DND-41 (cell line): ENCODE data around the gene GNAZ.

ENCODE experiments used
- ATAC-seq: fragments of 200-7000 bp; cut with Tn5 transposase; 3 replicates; pipeline ENCODE4 v1.9.1; 2021; ENCODE audit warnings: low read depth; ENCODE audit not compliant: insufficient read depth
- DNase-seq: peaks from one replicate; pipeline ENCODE4 v3.0.0-alpha.2; 2020
- H2AFZ ChIP-seq: 2 replicates; pipeline ENCODE4 v1.6.0; 2012; ENCODE audit warnings: low read depth, low read length
- H3K27ac ChIP-seq: 2 replicates; pipeline ENCODE4 v1.5.1; 2012; ENCODE audit warnings: low read length, inconsistent platforms
- H3K27me3 ChIP-seq: fragments of 200-600 bp; sonication (generic); 2 replicates; pipeline ENCODE4 v1.6.0; 2012; ENCODE audit warnings: low read length, mild to moderate bottlenecking, inconsistent platforms; ENCODE audit not compliant: insufficient read depth, poor library complexity
- H3K36me3 ChIP-seq: 2 replicates; pipeline ENCODE4 v1.5.1; 2012; ENCODE audit warnings: low read length, inconsistent platforms; ENCODE audit not compliant: insufficient read depth
- H3K4me1 ChIP-seq: 2 replicates; pipeline ENCODE4 v1.5.1; 2012; ENCODE audit warnings: mild to moderate bottlenecking, low read length; ENCODE audit not compliant: insufficient read depth
- H3K4me2 ChIP-seq: 2 replicates; pipeline ENCODE4 v1.6.0; 2012; ENCODE audit warnings: mild to moderate bottlenecking, moderate library complexity, low read length, inconsistent platforms; ENCODE audit not compliant: insufficient read depth
- H3K4me3 ChIP-seq, 2 experiments: fragments of 200-600 bp in 1 of 2; shearing (Covaris generic) in 1 of 2; 2 replicates each; pipeline ENCODE4 v1.5.1; 2012 to 2016; ENCODE audit warnings: inconsistent platforms in 2 of 2, low read length in 2 of 2, mild to moderate bottlenecking in 2 of 2, low read depth in 1 of 2, moderate library complexity in 1 of 2
- H3K79me2 ChIP-seq: 2 replicates; pipeline ENCODE4 v1.6.0; 2012; ENCODE audit warnings: low read length, inconsistent platforms; ENCODE audit not compliant: insufficient read depth
- H3K9ac ChIP-seq: 2 replicates; pipeline ENCODE4 v1.6.0; 2012; ENCODE audit warnings: low read depth, mild to moderate bottlenecking, inconsistent platforms, low read length, moderate library complexity
- H3K9me3 ChIP-seq: 2 replicates; pipeline ENCODE4 v1.5.1; 2012; ENCODE audit warnings: low read length, moderate library complexity, mild to moderate bottlenecking, inconsistent platforms; ENCODE audit not compliant: insufficient read depth, severe bottlenecking
- H4K20me1 ChIP-seq: 2 replicates; pipeline ENCODE4 v1.6.0; 2012; ENCODE audit warnings: low read length; ENCODE audit not compliant: insufficient read depth
- EZH2 ChIP-seq: IDR thresholded peaks from 3 replicates; pipeline ENCODE4 v1.6.1; 2012; ENCODE audit warnings: borderline replicate concordance, low read depth, mild to moderate bottlenecking, moderate library complexity, low read length, inconsistent platforms; ENCODE audit not compliant: severe bottlenecking
- TF ChIP-seq, protein P1 (sequence below): IDR thresholded peaks from 2 replicates; pipeline ENCODE4 v1.5.1; 2012; ENCODE audit warnings: borderline replicate concordance, low read length, moderate library complexity, mild to moderate bottlenecking; ENCODE audit not compliant: poor library complexity, severe bottlenecking; ENCODE audit errors: extremely low read depth

Gene GNAZ

DNA sequence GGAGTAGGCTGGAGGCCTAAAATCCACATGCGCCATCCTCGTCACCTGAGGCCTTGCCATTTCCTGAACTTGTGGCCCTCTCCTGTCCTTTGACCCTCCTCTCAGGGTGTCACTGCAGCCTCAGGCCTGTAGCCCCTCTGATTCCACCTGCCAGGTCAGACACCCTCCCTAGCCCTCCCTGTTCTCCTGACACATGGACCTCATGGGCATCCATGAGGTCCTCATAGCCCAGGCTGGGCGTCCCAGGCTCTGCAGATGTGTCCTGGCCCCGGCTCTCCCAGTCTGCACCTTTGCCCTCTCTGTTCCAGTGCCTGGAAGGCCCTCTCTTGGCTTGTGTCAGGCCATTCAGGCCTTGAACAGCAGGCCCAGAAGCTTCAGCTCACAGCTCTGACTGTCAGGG, 90.7 kb downstream of the GNAZ start:
- ATAC-seq, result no peak
- Histone ChIP-seq H4K20me1 (no peaks in the 10 kb centered on the region), H3K79me2 (no peaks in the 10 kb centered on the region), H3K27ac (no peak overlapping the region), H3K4me2 (no peak overlapping the region), H2AFZ (no peak overlapping the region), H3K4me3 (no peak overlapping the region), H3K9me3 (no peaks in the 10 kb centered on the region), H3K4me1 (no peaks in the 10 kb centered on the region), H3K36me3 (no peaks in the 10 kb centered on the region), H3K27me3 (no peaks in the 10 kb centered on the region), H3K9ac (no peak overlapping the region)
- TF ChIP-seq, protein P1, sequence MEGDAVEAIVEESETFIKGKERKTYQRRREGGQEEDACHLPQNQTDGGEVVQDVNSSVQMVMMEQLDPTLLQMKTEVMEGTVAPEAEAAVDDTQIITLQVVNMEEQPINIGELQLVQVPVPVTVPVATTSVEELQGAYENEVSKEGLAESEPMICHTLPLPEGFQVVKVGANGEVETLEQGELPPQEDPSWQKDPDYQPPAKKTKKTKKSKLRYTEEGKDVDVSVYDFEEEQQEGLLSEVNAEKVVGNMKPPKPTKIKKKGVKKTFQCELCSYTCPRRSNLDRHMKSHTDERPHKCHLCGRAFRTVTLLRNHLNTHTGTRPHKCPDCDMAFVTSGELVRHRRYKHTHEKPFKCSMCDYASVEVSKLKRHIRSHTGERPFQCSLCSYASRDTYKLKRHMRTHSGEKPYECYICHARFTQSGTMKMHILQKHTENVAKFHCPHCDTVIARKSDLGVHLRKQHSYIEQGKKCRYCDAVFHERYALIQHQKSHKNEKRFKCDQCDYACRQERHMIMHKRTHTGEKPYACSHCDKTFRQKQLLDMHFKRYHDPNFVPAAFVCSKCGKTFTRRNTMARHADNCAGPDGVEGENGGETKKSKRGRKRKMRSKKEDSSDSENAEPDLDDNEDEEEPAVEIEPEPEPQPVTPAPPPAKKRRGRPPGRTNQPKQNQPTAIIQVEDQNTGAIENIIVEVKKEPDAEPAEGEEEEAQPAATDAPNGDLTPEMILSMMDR, result no peak
- no peak for TF ChIP-seq EZH2
- no peak for DNase-seq

DNA sequence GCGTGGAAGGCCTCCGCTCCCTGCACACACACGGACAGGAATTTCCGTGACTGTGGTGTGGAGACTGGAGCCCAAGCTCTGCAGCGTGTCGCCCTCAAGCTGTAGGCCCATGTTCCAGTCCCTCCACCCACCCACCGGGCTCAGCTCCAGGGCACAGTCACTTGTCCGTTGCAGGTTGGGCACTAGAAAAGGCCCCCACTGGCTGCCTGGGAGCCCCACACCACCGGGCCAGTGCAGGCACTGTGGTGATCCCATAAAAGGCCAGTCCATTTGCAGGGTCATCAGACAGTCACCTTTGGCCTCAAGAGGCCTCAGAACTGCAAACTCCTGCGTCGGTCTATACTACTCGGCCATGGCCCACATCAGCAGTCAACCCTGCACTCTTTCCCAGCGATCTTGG, 91.3 kb downstream of the GNAZ start:
- Histone ChIP-seq H3K4me2 (no peak overlapping the region), H3K27ac (no peak overlapping the region), H2AFZ (no peak overlapping the region), H3K9ac (no peak overlapping the region), H3K36me3 (no peaks in the 10 kb centered on the region), H3K79me2 (no peaks in the 10 kb centered on the region), H3K9me3 (no peaks in the 10 kb centered on the region), H3K27me3 (no peaks in the 10 kb centered on the region), H3K4me3 (no peak overlapping the region), H4K20me1 (peaks cover 1% of the 10 kb centered on the region; the same call in 1 of the 2 replicates), H3K4me1 (no peaks in the 10 kb centered on the region)
- no peak for TF ChIP-seq EZH2
- TF ChIP-seq, protein P1, result no peak
- DNase-seq (no peak), ATAC-seq (no peak)

DNA sequence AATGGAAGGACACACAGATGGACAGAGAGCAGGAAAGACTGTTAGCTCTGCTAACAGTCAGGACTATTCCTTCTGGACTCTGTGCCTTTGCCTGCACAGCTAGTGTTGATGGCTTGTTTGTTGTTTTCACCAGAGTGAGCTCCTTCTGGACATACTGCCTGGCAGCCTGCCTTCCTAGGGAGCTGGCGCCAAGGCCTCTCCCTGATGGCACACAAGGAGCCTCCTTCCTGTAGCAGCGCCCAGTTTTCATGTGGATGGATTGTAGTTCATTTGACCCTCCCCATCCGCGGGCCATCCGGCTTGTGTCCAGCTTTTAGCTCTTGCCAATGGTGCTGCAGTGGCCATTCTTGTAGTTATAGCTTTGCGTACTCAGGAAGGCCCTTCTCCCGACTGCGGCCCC, 93.3 kb downstream of the GNAZ start:
- H3K27ac ChIP-seq, result no peak overlapping the region
- TF ChIP-seq, protein P1, result no peak
- TF ChIP-seq EZH2, result no peak
- no peaks in the 10 kb centered on the region for H3K4me1 ChIP-seq
- no peak overlapping the region for H3K4me3 ChIP-seq
- peaks cover 4% of the 10 kb centered on the region; the same call in 1 of the 2 replicates for H4K20me1 ChIP-seq
- no peaks in the 10 kb centered on the region for H3K79me2 ChIP-seq
- ATAC-seq (no peak), DNase-seq (no peak)
- no peaks in the 10 kb centered on the region for H3K36me3 ChIP-seq
- no peaks in the 10 kb centered on the region for H3K27me3 ChIP-seq
- H3K9me3 ChIP-seq, result no peaks in the 10 kb centered on the region
- H3K9ac ChIP-seq, result no peak overlapping the region
- H2AFZ ChIP-seq, result no peak overlapping the region
- H3K4me2 ChIP-seq, result no peak overlapping the region

DNA sequence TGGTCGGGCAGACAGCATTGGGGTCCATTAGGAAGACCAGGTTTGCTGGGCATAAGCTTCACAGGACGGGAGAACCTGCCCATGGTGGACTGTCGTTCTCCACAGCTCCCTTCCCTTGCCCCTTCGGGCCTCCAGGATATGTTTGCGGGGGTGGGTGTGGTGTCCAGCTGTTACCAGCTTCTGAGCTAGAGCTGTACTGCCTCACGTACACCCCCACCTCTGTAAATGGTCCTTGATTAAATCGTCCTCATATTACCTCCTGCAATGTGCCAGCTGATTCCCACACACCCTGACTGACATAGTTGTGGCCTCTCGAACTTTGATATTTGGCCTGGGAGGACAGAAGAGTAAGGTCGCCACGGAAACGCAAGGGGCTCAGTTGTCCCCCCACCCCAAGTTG, 93.8 kb downstream of the GNAZ start:
- no peak overlapping the region for H3K4me3 ChIP-seq
- H4K20me1 ChIP-seq, result peaks cover 4% of the 10 kb centered on the region; the same call in 1 of the 2 replicates
- H3K4me1 ChIP-seq, result no peaks in the 10 kb centered on the region
- H3K27ac ChIP-seq, result no peak overlapping the region
- no peak overlapping the region for H2AFZ ChIP-seq
- DNase-seq, result no peak
- no peaks in the 10 kb centered on the region for H3K27me3 ChIP-seq
- H3K79me2 ChIP-seq, result no peaks in the 10 kb centered on the region
- H3K9ac ChIP-seq, result no peak overlapping the region
- H3K4me2 ChIP-seq, result no peak overlapping the region
- H3K9me3 ChIP-seq, result no peaks in the 10 kb centered on the region
- H3K36me3 ChIP-seq, result no peaks in the 10 kb centered on the region
- no peak for TF ChIP-seq EZH2
- TF ChIP-seq, protein P1, result no peak
- ATAC-seq, result no peak
